HepG2 (cell line): ENCODE measurements around the gene DND1. TPM values are rescaled to one million over a fixed set of nuclear protein-coding genes. Genes with fewer than 3 reads are reported as not detected.

Source experiments
- ATRX ChIP-seq: sonication (generic); formaldehyde crosslinking; IDR thresholded peaks from 2 replicates; pipeline ENCODE4 v1.4.0; 2020; ENCODE audit warnings: missing genetic modification reagents, borderline replicate concordance
- GPBP1L1 ChIP-seq: sonication (generic); formaldehyde crosslinking; IDR thresholded peaks from 2 replicates; pipeline ENCODE4 v1.5.0; 2020; ENCODE audit warnings: mild to moderate bottlenecking, missing genetic modification reagents
- HES4 ChIP-seq: sonication (generic); formaldehyde crosslinking; IDR thresholded peaks from 2 replicates; pipeline ENCODE4 v1.9.0; 2021; ENCODE audit warnings: mild to moderate bottlenecking, missing genetic modification reagents, borderline replicate concordance
- HOXD1 ChIP-seq: sonication (generic); formaldehyde crosslinking; IDR thresholded peaks from 2 replicates; pipeline ENCODE4 v1.5.0; 2020; ENCODE audit warnings: missing genetic modification reagents
- IRX3 ChIP-seq: sonication (generic); formaldehyde crosslinking; IDR thresholded peaks from 2 replicates; pipeline ENCODE4 v1.8.1; 2023; ENCODE audit warnings: mild to moderate bottlenecking, low read depth, missing genetic modification reagents, borderline replicate concordance
- KLF6 ChIP-seq: IDR thresholded peaks from 2 replicates; pipeline ENCODE4 v1.8.0; 2016; ENCODE audit warnings: missing biosample characterization, missing genetic modification reagents
- MAX ChIP-seq: IDR thresholded peaks from 2 replicates; pipeline ENCODE4 v1.6.1; 2012; ENCODE audit warnings: inconsistent platforms
- MAZ ChIP-seq, 2 experiments: sonication (generic) in 1 of 2; formaldehyde crosslinking in 1 of 2; IDR thresholded peaks; 2 replicates each; pipeline versions ENCODE4 v1.5.0 to v1.6.1; 2012 to 2020; ENCODE audit warnings: low read depth in 2 of 2, mild to moderate bottlenecking in 2 of 2, borderline replicate concordance in 1 of 2, improper control_type of control experiment in 1 of 2, low read length in 1 of 2, missing genetic modification reagents in 1 of 2, moderate library complexity in 1 of 2
- MXD4 ChIP-seq: IDR thresholded peaks from 2 replicates; pipeline ENCODE4 v1.6.1; 2016; ENCODE audit warnings: mild to moderate bottlenecking, missing biosample characterization, missing genetic modification reagents
- NKX3-1 ChIP-seq: sonication (generic); formaldehyde crosslinking; IDR thresholded peaks from 2 replicates; pipeline ENCODE4 v1.5.0; 2020; ENCODE audit warnings: missing genetic modification reagents
- PITX1 ChIP-seq: sonication (generic); formaldehyde crosslinking; IDR thresholded peaks from 2 replicates; pipeline ENCODE4 v1.5.1; 2020; ENCODE audit warnings: mild to moderate bottlenecking, missing genetic modification reagents
- REXO4 ChIP-seq: sonication (generic); formaldehyde crosslinking; IDR thresholded peaks from 2 replicates; pipeline ENCODE4 v1.8.0; 2022; ENCODE audit warnings: missing genetic modification reagents, mild to moderate bottlenecking, borderline replicate concordance
- SALL1 ChIP-seq: sonication (generic); formaldehyde crosslinking; IDR thresholded peaks from 2 replicates; pipeline ENCODE4 v1.8.0; 2022; ENCODE audit warnings: mild to moderate bottlenecking, missing genetic modification reagents
- SATB2 ChIP-seq: sonication (generic); formaldehyde crosslinking; IDR thresholded peaks from 2 replicates; pipeline ENCODE4 v1.5.0; 2020; ENCODE audit warnings: missing genetic modification reagents
- SMAD3 ChIP-seq: sonication (generic); formaldehyde crosslinking; IDR thresholded peaks from 2 replicates; pipeline ENCODE4 v1.4.0; 2020; ENCODE audit warnings: missing genetic modification reagents
- TAF1 ChIP-seq: sonication (generic); formaldehyde crosslinking; IDR thresholded peaks from 2 replicates; pipeline ENCODE4 v1.4.0; 2020; ENCODE audit warnings: missing genetic modification reagents
- TOE1 ChIP-seq: sonication (generic); formaldehyde crosslinking; IDR thresholded peaks from 2 replicates; pipeline ENCODE4 v1.4.0; 2020; ENCODE audit warnings: mild to moderate bottlenecking, missing genetic modification reagents
- TP53 ChIP-seq: sonication (generic); formaldehyde crosslinking; conservative IDR thresholded peaks from 2 replicates; pipeline ENCODE4 v1.4.0; 2020; ENCODE audit warnings: missing genetic modification reagents
- ZC3H13 ChIP-seq: sonication (generic); formaldehyde crosslinking; IDR thresholded peaks from 2 replicates; pipeline ENCODE4 v1.8.1; 2023; ENCODE audit warnings: mild to moderate bottlenecking, missing genetic modification reagents, moderate library complexity
- ZKSCAN8 ChIP-seq: IDR thresholded peaks from 2 replicates; pipeline ENCODE4 v1.6.1; 2016; ENCODE audit warnings: borderline replicate concordance, missing genetic modification reagents, missing compliant biosample characterization
- ZMAT3 ChIP-seq: sonication (generic); formaldehyde crosslinking; conservative IDR thresholded peaks from 2 replicates; pipeline ENCODE4 v1.7.0; 2021; ENCODE audit warnings: missing genetic modification reagents
- ZNF251 ChIP-seq: sonication (generic); formaldehyde crosslinking; IDR thresholded peaks from 2 replicates; pipeline ENCODE4 v1.9.0; 2021; ENCODE audit warnings: mild to moderate bottlenecking, missing genetic modification reagents
- ZNF331 ChIP-seq: sonication (generic); formaldehyde crosslinking; IDR thresholded peaks from 2 replicates; pipeline ENCODE4 v1.4.0; 2020; ENCODE audit warnings: missing genetic modification reagents
- ZNF441 ChIP-seq: sonication (generic); formaldehyde crosslinking; IDR thresholded peaks from 2 replicates; pipeline ENCODE4 v1.7.0; 2021; ENCODE audit warnings: missing genetic modification reagents, borderline replicate concordance
- ZSCAN21 ChIP-seq: sonication (generic); formaldehyde crosslinking; IDR thresholded peaks from 2 replicates; pipeline ENCODE4 v1.8.0; 2022; ENCODE audit warnings: mild to moderate bottlenecking, missing genetic modification reagents, moderate library complexity, borderline replicate concordance
- ZSCAN5A ChIP-seq: sonication (generic); formaldehyde crosslinking; IDR thresholded peaks from 2 replicates; pipeline ENCODE4 v1.8.0; 2022; ENCODE audit warnings: mild to moderate bottlenecking, missing genetic modification reagents, borderline replicate concordance
- polyA plus RNA-seq, 8 experiments: library from polyadenylated mRNA; depleted of rRNA in 3 of 8; stranded (reverse) in 7 of 8; unstranded in 1 of 8; fragments of >200 nt; fragmentation: Illumina TruSeq in 4 of 8; extraction: Trizol in 4 of 8; gene quantifications; 2 replicates each; pipeline versions ENCODE4 v1.2.1 to v1.2.3, GENCODE V29; 2011 to 2016; ENCODE audit warnings: low read depth in 4 of 8, missing spikeins in 1 of 8, mixed read lengths in 1 of 8; ENCODE audit not compliant: insufficient read depth in 1 of 8
- total RNA-seq, 5 experiments: library from RNA; depleted of rRNA; stranded (reverse); fragments of >200 nt; fragmentation: Illumina TruSeq; extraction: Trizol; gene quantifications; 2 replicates each; pipeline ENCODE4 v1.2.3, GENCODE V29; 2016; ENCODE audit warnings: low read depth in 1 of 5

DND1 gene
- total and polyA plus RNA-seq, 2 of the 13 experiments (the other 11 are each of a cell fraction or from before 2014, with no cell fraction given) = 0.48 to 0.55 TPM

- peak; percentile 90 for TF ChIP-seq MAX
- TF ChIP-seq ZKSCAN8 (CRISPR knock-in tag) = peak; percentile 88; the same call in 1 of the 2 replicates
- peak; percentile 63; the same call in 1 of the 2 replicates for TF ChIP-seq MXD4 (CRISPR knock-in tag)
- TF ChIP-seq TAF1 (CRISPR knock-in tag) = peak; percentile 79
- no peak for TF ChIP-seq IRX3 (CRISPR knock-in tag)
- no peak for TF ChIP-seq ZNF251 (CRISPR knock-in tag)
- TF ChIP-seq HES4 (CRISPR knock-in tag) = peak; percentile 68; the same call in 1 of the 2 replicates
- peak; percentile 89; the same call in 1 of the 2 replicates for TF ChIP-seq SMAD3 (CRISPR knock-in tag)
- TF ChIP-seq MAZ (IDR thresholded peaks at IDR 0.05; ENCODE audit: borderline replicate concordance, low read depth, low read length) = peak; percentile 97
- TF ChIP-seq MAZ (CRISPR knock-in tag; IDR thresholded peaks at IDR 0.05; ENCODE audit: low read depth) = peak; percentile 87
- TF ChIP-seq REXO4 = 0 out of 2 replicates have a peak, but pooled peaks have one; percentile 23
- 0 out of 2 replicates have a peak, but pooled peaks have one; percentile 37 for TF ChIP-seq KLF6 (CRISPR knock-in tag)
- TF ChIP-seq NKX3-1 (CRISPR knock-in tag) = no peak
- peak; percentile 89 for TF ChIP-seq SALL1 (CRISPR knock-in tag)
- TF ChIP-seq ZC3H13 = no peak
- TF ChIP-seq SATB2 (CRISPR knock-in tag) = no peak
- TF ChIP-seq PITX1 (CRISPR knock-in tag) = peak; percentile 59
- TF ChIP-seq GPBP1L1 (CRISPR knock-in tag) = no peak
- TF ChIP-seq ZSCAN5A (CRISPR knock-in tag) = no peak; the same call in 1 of the 2 replicates
- 0 out of 2 replicates have a peak, but pooled peaks have one; percentile 36 for TF ChIP-seq ZSCAN21
- no peak for TF ChIP-seq TP53
- TF ChIP-seq ATRX (CRISPR knock-in tag) = no peak
- no peak for TF ChIP-seq ZMAT3 (CRISPR knock-in tag)
- no peak for TF ChIP-seq TOE1 (CRISPR knock-in tag)
- TF ChIP-seq HOXD1 = no peak; the same call in 1 of the 2 replicates
- no peak for TF ChIP-seq ZNF441 (CRISPR knock-in tag)
- TF ChIP-seq ZNF331 = peak; percentile 84
Measured at GRCh38 chr5:140639148-140639981, 34.0 kb downstream of the DND1 start, which contains the start of gene TMCO6 (continued).
